K562 (cell line): ENCODE measurements around the gene ADGRG1.

Source experiments
- PHB2 ChIP-seq: fragments of 450-650 bp; IDR thresholded peaks from 2 replicates; pipeline ENCODE4 v1.6.1; 2017; ENCODE audit warnings: low read depth
- STAG1 ChIP-seq: sonication (generic); formaldehyde crosslinking; IDR thresholded peaks from 2 replicates; pipeline ENCODE4 v1.5.0; 2020; ENCODE audit warnings: missing genetic modification reagents, borderline replicate concordance
- ZNF23 ChIP-seq: fragments of 250-450 bp; sonication (Bioruptor Pico); IDR thresholded peaks from 2 replicates; pipeline ENCODE4 v1.4.0; 2020; ENCODE audit warnings: mild to moderate bottlenecking
- TF ChIP-seq, protein P1 (sequence below), 3 experiments: IDR thresholded peaks in 2 of 3; conservative IDR thresholded peaks in 1 of 3; 2 replicates each; pipeline ENCODE4 v1.5.1; 2011 to 2012; ENCODE audit warnings: low read length in 3 of 3, mild to moderate bottlenecking in 3 of 3, control low read depth in 2 of 3, improper control_type of control experiment in 1 of 3, inconsistent platforms in 1 of 3, low read depth in 1 of 3, mixed read lengths in 1 of 3, moderate library complexity in 1 of 3; ENCODE audit not compliant: insufficient read depth in 2 of 3

DNA sequence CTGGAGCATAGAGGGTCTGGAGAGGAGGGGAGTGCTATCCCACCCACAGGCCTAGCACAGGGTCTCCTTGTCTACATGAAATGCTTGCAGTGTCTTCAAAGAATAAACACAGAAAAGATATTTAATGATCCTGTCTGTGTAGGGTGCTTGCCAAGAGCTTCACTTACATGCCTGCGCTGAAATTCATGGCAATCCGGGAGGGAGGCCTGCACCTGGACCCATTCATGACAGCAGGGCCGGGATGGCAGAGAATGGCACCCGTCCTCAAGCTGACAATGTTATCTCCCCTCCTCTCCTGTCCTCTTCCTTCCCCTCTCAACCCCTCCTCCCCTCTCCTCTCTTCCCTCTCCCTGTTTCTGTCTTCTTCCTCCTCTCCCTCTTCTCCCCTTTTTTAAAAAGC, 41.8 kb downstream of the ADGRG1 start:
- TF ChIP-seq STAG1 (CRISPR knock-in tag) (no peak), PHB2 (no peak), ZNF23 (no peak)
- TF ChIP-seq, protein P1, sequence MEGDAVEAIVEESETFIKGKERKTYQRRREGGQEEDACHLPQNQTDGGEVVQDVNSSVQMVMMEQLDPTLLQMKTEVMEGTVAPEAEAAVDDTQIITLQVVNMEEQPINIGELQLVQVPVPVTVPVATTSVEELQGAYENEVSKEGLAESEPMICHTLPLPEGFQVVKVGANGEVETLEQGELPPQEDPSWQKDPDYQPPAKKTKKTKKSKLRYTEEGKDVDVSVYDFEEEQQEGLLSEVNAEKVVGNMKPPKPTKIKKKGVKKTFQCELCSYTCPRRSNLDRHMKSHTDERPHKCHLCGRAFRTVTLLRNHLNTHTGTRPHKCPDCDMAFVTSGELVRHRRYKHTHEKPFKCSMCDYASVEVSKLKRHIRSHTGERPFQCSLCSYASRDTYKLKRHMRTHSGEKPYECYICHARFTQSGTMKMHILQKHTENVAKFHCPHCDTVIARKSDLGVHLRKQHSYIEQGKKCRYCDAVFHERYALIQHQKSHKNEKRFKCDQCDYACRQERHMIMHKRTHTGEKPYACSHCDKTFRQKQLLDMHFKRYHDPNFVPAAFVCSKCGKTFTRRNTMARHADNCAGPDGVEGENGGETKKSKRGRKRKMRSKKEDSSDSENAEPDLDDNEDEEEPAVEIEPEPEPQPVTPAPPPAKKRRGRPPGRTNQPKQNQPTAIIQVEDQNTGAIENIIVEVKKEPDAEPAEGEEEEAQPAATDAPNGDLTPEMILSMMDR (IDR thresholded peaks at IDR 0.05 in 2 of 3, conservative IDR thresholded peaks at IDR 0.05 in 1 of 3; ENCODE audit: insufficient read depth in 2 of 3, low read depth in 1 of 3, low read length in 3 of 3), result no peak
